ENCODE results near the gene LECT2.
A peak's percentile ranks its signal among the peaks of the same experiment; 100 is the strongest.

LECT2 gene

DNA sequence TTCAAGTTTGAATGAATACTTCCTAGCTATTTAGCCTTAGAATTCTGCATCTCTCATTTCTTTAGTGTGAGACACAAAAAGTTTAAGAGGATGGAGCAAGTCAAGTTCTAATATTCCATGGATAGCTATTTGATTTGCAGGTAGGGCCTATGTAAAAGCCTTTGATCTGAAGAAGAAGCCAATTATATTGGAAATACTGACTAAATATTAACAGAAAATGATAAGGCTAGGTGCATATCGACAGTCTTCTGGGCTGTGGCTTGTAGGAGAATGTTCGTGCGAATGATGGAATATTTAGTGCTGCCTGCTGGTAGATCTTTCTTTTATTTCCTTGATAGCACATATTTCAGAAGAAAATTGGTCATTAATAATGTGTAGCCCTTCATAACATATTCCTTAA, at the start of gene LECT2:
TSS of gene LECT2 (minus strand) at position 85 of the 400 bp plus-strand sequence. CDS start 150 bp downstream, outside the sequence.
- no peak for DNase-seq (ENCODE audit: low read depth)

DNA sequence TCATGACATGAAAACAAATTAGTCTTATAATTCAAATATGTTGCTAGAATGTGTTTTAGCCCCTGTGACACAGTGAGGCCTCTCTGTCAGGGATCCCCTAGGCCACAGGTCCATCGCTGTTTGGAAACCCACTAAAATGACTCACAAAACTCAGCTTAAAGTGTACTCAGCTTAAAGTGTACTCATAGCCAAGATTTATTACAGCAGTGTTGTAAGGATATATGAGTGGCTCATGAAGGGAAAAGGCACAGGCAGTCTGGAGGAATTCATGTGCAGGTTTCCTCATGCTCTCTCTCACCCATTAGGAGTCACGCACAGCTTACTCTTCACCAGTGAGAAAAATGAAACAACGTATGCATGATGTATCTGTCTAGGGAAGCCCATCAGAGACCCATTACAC, 49.7 kb upstream of the LECT2 start:
- DNase-seq (ENCODE audit: low read depth) = no peak

- DNase-seq (ENCODE audit: low read depth) = no peak
Observed at GRCh38 chr5:136001466-136001981, 46.7 kb upstream of the LECT2 start.

DNA sequence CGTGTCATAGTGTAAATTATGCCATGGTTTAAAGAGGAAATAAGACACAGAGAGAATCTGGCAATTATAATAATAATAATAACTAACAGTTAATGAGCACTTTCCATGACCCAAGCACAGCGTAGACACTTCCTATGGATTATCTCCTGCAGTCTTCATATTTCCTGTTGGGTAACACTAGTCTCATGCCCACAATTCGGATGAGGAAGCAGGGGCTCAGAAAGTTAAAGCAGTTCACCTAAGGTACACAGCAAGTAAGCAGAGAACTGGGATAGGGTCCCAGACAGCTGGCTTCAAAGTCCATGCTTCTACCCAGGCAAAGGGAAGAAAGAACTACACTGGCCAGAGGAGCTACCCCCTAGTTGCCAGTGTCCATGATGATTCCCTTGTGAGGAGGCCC, 46.1 kb upstream of the LECT2 start:
- DNase-seq (ENCODE audit: low read depth) = no peak

- no peak for DNase-seq (ENCODE audit: low read depth)
Observed at GRCh38 chr5:136000147-136000546, 45.4 kb upstream of the LECT2 start.

DNA sequence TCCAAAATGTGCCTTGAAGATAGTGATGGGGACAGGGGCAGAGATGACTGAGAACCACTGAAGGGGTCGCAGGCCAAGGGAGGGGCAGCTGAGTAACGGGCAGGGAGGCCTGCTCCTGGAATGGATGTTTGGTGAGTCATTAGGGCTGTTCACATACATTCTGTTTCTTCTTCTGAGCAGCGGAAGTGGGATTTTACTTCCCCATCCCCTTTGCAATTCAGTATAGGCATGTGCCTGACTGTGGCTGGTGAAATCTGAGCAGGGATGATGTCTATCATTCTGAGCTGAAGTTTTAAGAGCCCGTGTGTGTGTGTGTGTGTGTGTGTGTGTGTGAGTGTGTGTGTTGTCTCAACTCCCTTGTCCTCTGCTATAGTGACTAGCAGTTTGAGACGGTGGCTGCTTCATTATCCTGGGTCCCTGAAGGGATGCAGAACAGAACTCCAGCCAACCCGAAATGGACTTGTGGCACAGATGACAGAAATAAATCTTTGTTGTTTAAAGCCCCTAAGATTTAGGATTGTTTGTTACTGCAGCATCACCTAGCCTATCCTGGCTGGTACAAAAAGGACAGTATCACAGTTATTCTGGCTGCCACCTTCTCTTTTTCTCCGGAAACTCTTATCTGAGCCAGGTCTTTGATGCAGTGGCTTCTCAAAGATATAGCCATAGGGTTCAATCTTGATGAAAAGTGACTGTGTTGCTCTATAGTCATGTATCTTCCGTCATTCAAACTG, 44.8 kb upstream of the LECT2 start:
- DNase-seq (ENCODE audit: low read depth) = no peak

DNA sequence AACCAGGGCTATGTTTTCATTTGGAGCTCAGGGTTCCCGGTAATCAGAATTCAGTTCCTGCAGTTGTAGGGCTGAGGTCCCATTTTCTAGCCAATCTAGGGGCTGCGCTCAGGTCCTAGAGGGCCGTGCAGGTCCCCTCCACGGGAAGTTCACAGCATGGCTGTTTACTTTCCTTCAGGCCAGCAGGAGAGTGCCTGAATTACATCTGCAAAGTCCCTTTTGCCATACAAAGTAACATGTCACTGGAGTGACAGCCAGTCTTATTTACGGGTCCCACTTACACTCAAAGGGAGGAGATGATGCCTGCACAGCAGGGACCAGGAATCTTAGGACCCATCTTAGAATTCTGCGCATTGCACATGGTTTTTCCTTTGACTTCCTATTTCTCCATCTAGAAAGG, 44.1 kb upstream of the LECT2 start:
- DNase-seq (ENCODE audit: low read depth) = no peak

DNA sequence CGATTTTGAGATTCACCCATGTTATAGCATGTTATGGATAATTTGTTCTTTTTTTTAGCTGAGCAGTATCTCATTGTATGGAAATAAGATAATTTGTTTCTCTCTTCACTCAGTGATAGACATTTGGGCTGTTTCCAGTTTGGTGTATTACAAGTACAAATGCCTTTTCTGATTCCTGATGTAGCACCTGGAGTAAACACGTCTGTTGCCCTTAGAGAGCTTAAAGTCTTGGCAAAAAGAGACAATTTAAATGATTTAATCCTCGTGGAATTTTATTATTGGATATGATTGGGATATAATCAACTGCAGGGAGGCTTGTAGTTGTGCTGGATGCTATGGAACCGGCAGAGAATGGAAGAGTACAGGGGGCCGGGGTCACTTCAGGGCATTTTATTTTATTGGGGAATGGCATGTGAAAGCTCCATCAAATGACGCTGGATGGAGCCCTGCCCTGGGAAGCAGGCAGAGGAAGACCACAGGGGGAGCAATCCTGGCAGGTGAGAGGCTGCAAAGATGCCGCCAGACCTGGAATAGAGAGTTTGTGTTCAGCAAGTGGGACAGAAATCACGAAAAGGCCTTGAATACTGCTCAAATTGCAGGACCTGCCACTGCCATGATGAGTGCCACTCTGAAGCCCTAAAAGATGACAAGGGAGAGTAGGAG, 43.0 kb upstream of the LECT2 start:
- DNase-seq (ENCODE audit: low read depth) = no peak

DNA sequence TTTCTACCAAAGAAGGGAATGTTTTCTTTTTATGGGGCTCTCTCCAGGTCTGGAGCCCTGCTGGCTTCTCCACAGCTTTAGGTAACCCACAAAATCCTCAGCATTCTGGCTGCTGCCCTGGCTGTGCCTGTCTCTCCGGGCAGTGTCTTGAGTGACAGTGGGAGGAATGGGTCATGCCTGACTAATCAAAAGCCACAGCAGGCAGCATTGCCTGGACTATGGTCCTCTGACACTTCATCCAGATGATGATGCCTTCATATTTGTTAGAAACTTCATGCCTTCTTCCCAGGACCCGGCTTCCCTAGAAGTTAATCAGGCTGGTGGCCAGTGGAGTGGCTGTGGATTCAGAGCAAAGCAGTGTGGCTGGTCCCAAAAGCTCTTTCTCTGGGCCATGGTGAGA, 41.8 kb upstream of the LECT2 start:
- no peak for DNase-seq (ENCODE audit: low read depth)

GRCh38 chr5:135995976-135996375, 41.2 kb upstream of the LECT2 start:
- DNase-seq (ENCODE audit: low read depth) = no peak

GRCh38 chr5:135993880-135994636, 39.3 kb upstream of the LECT2 start:
- no peak for DNase-seq (ENCODE audit: low read depth)

- DNase-seq (ENCODE audit: low read depth) = no peak
Observed at GRCh38 chr5:135993335-135993879, 38.6 kb upstream of the LECT2 start.

DNA sequence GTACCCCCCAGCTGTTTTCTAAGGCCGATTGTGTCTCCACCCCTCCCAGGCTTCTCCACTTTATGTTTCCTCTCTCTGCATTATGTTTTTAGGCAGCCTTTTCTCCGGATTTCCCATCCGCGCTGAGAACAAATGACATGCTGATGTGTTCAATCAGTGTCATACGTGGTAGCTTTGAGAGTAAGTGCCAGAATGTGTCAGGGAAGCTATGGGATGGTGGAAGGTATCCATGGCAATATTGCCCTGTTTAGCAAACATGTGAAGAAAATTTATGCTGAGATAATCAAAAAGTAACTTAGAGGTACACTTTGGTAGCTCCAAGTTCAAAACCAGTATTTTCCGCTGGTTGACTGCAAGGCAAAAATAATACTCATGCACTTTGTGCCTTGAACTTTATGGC, 36.6 kb upstream of the LECT2 start:
- no peak for DNase-seq (ENCODE audit: low read depth)

GRCh38 chr5:135990528-135991255, 35.9 kb upstream of the LECT2 start:
- no peak for DNase-seq (ENCODE audit: low read depth)

DNA sequence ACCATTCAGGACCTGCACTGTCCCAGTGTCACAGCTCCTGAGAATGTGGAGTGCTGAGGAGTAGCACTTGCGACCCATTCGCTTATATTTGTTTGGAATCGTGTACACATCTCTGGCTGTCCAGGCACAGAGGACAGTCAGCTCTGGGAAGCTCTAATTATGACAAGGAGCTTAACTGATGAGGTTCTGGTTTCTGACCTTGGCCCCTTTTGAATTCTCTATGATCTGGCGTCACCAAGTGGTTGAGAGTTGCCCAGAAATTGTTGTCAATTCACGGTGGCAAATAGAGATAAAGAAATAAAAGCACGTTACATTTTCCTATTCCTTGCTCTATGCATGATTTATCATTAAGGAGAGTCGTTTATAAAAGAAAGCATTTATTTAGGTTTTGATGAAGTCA, 34.9 kb upstream of the LECT2 start:
- DNase-seq (ENCODE audit: low read depth) = no peak

- DNase-seq (ENCODE audit: low read depth) = no peak
Observed at GRCh38 chr5:135988546-135988945, 33.8 kb upstream of the LECT2 start.

GRCh38 chr5:135986891-135987401, 32.2 kb upstream of the LECT2 start:
- DNase-seq (ENCODE audit: low read depth) = no peak

- DNase-seq (ENCODE audit: low read depth) = no peak
Observed at GRCh38 chr5:135986401-135986800, 31.6 kb upstream of the LECT2 start.

DNA sequence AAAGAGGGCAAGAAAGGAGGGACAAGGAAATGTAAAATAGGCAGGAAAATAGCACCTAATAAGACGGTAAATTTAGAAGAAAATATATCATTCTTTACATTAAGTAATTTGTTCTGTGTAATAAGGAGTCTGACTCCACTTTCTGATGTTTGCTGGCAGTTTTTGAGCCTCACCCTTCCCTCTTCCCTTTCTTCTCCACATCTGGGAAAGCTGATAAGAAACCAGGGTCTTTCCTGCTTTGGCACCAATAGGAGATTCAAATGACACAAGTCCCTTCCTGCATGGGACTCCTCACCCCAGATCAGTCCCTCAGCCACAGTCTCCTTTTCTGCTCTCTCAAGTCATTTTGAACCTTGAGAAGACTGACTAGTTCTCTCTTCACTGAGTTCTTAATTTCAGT, 31.2 kb upstream of the LECT2 start:
- DNase-seq (ENCODE audit: low read depth) = peak; percentile 63

DNA sequence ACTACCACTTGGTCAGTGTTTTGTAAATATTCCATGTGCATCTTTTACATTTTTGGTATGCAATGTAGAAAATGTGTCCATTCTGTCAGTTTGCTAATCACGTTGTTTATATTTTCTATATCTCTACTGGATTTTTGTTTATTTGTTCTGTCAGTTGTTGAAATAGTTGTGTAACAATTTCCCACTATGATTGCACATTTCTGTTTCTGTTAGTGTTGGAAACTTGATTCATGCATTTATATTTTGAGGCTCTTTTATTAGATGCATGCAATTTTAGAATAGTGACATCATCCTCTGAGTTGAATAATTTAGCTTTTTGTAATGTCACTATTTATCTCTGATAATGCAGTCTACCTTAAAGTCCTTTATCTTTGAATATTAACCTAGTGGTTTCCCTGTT, 25.8 kb upstream of the LECT2 start:
- no peak for DNase-seq (ENCODE audit: low read depth)

GRCh38 chr5:135979510-135979909, 24.7 kb upstream of the LECT2 start:
- DNase-seq (ENCODE audit: low read depth) = no peak

- DNase-seq (ENCODE audit: low read depth) = no peak
Observed at GRCh38 chr5:135978993-135979392, 24.2 kb upstream of the LECT2 start.

Data from CMK (cell line).